Measurements from ENCODE around the gene PSMB7. TPM values are rescaled to one million over a fixed set of nuclear protein-coding genes. Genes with fewer than 3 reads are reported as not detected.

PSMB7 gene
- total and polyA plus RNA-seq, 2 of the 4 experiments (the other 2 are of a cell fraction), result 340 to 430 TPM

DNA sequence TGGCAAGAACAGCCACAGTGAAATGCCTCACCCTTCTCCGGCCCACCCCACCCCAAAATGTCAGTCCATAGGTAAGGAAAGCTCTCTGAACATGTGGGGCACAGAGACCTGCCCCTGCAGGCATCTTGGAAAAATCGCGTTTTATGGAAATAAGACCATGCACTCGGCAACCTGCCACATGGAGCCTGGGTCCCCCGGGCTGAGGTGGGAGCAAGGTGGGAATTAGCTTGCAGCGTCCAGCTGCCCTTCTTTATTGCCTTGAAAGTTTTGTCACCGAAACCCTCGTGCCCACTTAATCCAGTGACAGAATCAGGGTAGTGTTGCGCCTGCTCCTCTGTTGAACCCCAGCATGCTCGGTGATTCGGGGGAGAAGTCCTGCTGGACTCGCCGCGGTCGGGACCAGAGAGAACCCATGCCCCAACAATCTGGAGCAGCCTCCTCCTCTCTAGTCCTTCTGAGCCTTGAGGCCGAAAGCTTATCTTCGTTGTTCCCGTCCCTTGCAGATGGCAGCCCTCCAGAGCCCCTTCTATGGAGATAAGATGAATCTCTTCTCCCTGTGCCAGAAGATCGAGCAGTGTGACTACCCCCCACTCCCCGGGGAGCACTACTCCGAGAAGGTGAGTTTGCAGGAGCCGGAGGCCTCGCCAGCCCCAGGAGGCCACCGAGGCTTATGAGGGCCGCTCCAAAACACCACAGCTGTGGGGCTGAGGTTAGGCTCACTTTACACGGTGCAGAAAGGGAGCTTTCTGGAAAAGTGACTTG, 67.9 kb downstream of the PSMB7 start:
- Histone ChIP-seq H4K91ac (ENCODE audit: insufficient read depth, low read depth, low read length) (no peak overlapping the region), H2BK5ac (ENCODE audit: low read depth, low read length, poor library complexity, severe bottlenecking) (no peak overlapping the region), H3K4me3 (ENCODE audit: insufficient read depth, low read depth, low read length) (no peak overlapping the region), H3K4me1 (ENCODE audit: control insufficient read depth, insufficient read depth, low read length) (peaks cover 11% of the 10 kb centered on the region), H4K8ac (ENCODE audit: low read depth in 2 of 2, low read length in 2 of 2) (no peak overlapping the region), H2BK120ac (ENCODE audit: low read depth, low read length) (no peak overlapping the region), H2AK9ac (replicated peaks; ENCODE audit: low read depth, low read length, poor library complexity) (no peak overlapping the region), H3K23ac (ENCODE audit: low read depth, low read length) (no peak overlapping the region), H3K4ac (ENCODE audit: low read depth, low read length) (no peak overlapping the region), H3K4me2 (ENCODE audit: low read depth, low read length) (no peak overlapping the region), H3K9me3 (ENCODE audit: control insufficient read depth, insufficient read depth, low read length) (no peaks in the 10 kb centered on the region), H4K20me1 (ENCODE audit: insufficient read depth, low read length) (peaks cover 27% of the 10 kb centered on the region), H3K14ac (replicated peaks; ENCODE audit: low read depth, low read length) (no peak overlapping the region), H3K36me3 (ENCODE audit: control insufficient read depth, insufficient read depth, low read length) (peaks cover 82% of the 10 kb centered on the region), H3K9me1 (ENCODE audit: insufficient read depth, low read length) (0 out of 2 replicates have a peak, but pooled peaks cover 3% of the 10 kb centered on the region), H2BK15ac (ENCODE audit: low read depth, low read length) (no peak overlapping the region), H3K27me3 (ENCODE audit: control insufficient read depth, insufficient read depth, low read length) (no peaks in the 10 kb centered on the region), H2AK5ac (ENCODE audit: low read depth, low read length) (no peak overlapping the region), H2AFZ (replicated peaks; ENCODE audit: low read length, poor library complexity) (no peak overlapping the region), H3K79me1 (ENCODE audit: low read depth in 1 of 2, low read length in 2 of 2) (peaks cover 24 to 76% of the 10 kb centered on the region in 2 experiments), H3K56ac (ENCODE audit: extremely low read depth, insufficient read depth, low read length) (no peak overlapping the region; the same call in 1 of the 2 replicates), H3K9ac (ENCODE audit: low read depth, low read length) (no peak overlapping the region), H3K27ac (ENCODE audit: insufficient read depth, low read length) (no peak overlapping the region), H3K18ac (ENCODE audit: low read depth, low read length) (no peak overlapping the region), H4K5ac (ENCODE audit: low read depth, low read length) (no peak overlapping the region), H2BK20ac (ENCODE audit: low read depth, low read length) (no peak overlapping the region)
- WGBS, 2 experiments (ENCODE audit: extremely low coverage in 2 of 2, insufficient read length in 1 of 2), result 93% methylated on average over 8 of the region's 26 CpGs; no CpG with 5 or more reads in 1 of the 2 experiments
- ChIA-PET POLR2A (ENCODE audit: unreplicated experiment) (no interaction called here), CTCF (no interaction called here)
- in situ Hi-C loops (cut with MboI; ENCODE audit: low sequenced_read_pairs), result no loop called here
- intact Hi-C loops (cut with micrococcal nuclease), result no loop called here
- dilution Hi-C loops (cut with HindIII; ENCODE audit: low sequenced_read_pairs, unreplicated experiment), result no loop called here
- ATAC-seq (ENCODE audit: low read depth) (no peak), DNase-seq (no peak)
- BruUV-seq (replicated peaks), result no TSS peak
- TF ChIP-seq, protein P1, sequence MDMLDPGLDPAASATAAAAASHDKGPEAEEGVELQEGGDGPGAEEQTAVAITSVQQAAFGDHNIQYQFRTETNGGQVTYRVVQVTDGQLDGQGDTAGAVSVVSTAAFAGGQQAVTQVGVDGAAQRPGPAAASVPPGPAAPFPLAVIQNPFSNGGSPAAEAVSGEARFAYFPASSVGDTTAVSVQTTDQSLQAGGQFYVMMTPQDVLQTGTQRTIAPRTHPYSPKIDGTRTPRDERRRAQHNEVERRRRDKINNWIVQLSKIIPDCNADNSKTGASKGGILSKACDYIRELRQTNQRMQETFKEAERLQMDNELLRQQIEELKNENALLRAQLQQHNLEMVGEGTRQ (IDR thresholded peaks at IDR 0.05; ENCODE audit: low read depth, low read length), result no peak
- TF ChIP-seq RAD21 (IDR thresholded peaks at IDR 0.05; ENCODE audit: low read length) (no peak), RCOR1 (IDR thresholded peaks at IDR 0.05; ENCODE audit: insufficient replicate concordance, low read length) (no peak), MAFK (IDR thresholded peaks at IDR 0.05; ENCODE audit: low read depth, low read length) (no peak), MXI1 (IDR thresholded peaks at IDR 0.05; ENCODE audit: borderline replicate concordance, low read depth, low read length) (no peak), CEBPB (IDR thresholded peaks at IDR 0.05; ENCODE audit: low read depth, low read length) (no peak), FOS (IDR thresholded peaks at IDR 0.05; ENCODE audit: low read depth, low read length) (no peak), CHD1 (IDR thresholded peaks at IDR 0.05; ENCODE audit: low read depth, low read length) (no peak)
- TF ChIP-seq, protein P2, sequence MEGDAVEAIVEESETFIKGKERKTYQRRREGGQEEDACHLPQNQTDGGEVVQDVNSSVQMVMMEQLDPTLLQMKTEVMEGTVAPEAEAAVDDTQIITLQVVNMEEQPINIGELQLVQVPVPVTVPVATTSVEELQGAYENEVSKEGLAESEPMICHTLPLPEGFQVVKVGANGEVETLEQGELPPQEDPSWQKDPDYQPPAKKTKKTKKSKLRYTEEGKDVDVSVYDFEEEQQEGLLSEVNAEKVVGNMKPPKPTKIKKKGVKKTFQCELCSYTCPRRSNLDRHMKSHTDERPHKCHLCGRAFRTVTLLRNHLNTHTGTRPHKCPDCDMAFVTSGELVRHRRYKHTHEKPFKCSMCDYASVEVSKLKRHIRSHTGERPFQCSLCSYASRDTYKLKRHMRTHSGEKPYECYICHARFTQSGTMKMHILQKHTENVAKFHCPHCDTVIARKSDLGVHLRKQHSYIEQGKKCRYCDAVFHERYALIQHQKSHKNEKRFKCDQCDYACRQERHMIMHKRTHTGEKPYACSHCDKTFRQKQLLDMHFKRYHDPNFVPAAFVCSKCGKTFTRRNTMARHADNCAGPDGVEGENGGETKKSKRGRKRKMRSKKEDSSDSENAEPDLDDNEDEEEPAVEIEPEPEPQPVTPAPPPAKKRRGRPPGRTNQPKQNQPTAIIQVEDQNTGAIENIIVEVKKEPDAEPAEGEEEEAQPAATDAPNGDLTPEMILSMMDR (conservative IDR thresholded peaks at IDR 0.05; ENCODE audit: low read depth, low read length), result no peak
- TF ChIP-seq, protein P3, sequence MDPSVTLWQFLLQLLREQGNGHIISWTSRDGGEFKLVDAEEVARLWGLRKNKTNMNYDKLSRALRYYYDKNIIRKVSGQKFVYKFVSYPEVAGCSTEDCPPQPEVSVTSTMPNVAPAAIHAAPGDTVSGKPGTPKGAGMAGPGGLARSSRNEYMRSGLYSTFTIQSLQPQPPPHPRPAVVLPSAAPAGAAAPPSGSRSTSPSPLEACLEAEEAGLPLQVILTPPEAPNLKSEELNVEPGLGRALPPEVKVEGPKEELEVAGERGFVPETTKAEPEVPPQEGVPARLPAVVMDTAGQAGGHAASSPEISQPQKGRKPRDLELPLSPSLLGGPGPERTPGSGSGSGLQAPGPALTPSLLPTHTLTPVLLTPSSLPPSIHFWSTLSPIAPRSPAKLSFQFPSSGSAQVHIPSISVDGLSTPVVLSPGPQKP (IDR thresholded peaks at IDR 0.05; ENCODE audit: borderline replicate concordance, low read depth, low read length), result no peak
